GM12872 (cell line): ENCODE data around the gene GSDME.

Source experiments
- TF ChIP-seq, protein P1 (sequence below): IDR thresholded peaks from 3 replicates; pipeline ENCODE4 v1.5.1; 2011; ENCODE audit warnings: low read depth, mild to moderate bottlenecking, low read length, moderate library complexity; ENCODE audit not compliant: insufficient read depth

Gene GSDME

GRCh38 chr7:24757353-24758275 lies at the start of gene GSDME:
Gene GSDME, minus strand, starts transcription at chr7:24757464. Its CDS starts 7,690 bp downstream, at chr7:24749774.
- TF ChIP-seq, protein P1, sequence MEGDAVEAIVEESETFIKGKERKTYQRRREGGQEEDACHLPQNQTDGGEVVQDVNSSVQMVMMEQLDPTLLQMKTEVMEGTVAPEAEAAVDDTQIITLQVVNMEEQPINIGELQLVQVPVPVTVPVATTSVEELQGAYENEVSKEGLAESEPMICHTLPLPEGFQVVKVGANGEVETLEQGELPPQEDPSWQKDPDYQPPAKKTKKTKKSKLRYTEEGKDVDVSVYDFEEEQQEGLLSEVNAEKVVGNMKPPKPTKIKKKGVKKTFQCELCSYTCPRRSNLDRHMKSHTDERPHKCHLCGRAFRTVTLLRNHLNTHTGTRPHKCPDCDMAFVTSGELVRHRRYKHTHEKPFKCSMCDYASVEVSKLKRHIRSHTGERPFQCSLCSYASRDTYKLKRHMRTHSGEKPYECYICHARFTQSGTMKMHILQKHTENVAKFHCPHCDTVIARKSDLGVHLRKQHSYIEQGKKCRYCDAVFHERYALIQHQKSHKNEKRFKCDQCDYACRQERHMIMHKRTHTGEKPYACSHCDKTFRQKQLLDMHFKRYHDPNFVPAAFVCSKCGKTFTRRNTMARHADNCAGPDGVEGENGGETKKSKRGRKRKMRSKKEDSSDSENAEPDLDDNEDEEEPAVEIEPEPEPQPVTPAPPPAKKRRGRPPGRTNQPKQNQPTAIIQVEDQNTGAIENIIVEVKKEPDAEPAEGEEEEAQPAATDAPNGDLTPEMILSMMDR, result no peak

- TF ChIP-seq, protein P1, result no peak
These were observed 45.0 kb upstream of the GSDME start for GRCh38 chr7:24802300-24802699.

DNA sequence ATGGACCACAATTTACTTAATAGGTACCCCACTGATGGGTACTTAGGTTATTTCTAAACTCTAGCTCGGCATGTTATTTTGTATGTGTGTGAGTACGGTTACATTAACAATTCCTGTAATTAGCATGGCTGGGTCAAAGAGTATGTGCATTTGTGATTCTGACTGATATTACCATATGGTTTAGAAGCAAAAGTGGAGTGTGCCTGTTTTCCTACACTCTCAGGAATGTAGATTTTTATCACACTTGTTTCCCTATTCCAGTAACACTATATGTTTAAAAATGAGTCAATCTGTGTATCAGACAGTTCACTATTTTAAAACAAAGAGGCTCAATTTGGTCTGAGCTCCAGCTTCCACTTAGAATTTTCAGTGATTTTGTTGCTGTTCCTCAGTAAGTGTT lies 44.6 kb upstream of the GSDME start:
- TF ChIP-seq, protein P1, result no peak

- TF ChIP-seq, protein P1, result no peak
These were observed 43.4 kb upstream of the GSDME start for GRCh38 chr7:24800667-24801066.

DNA sequence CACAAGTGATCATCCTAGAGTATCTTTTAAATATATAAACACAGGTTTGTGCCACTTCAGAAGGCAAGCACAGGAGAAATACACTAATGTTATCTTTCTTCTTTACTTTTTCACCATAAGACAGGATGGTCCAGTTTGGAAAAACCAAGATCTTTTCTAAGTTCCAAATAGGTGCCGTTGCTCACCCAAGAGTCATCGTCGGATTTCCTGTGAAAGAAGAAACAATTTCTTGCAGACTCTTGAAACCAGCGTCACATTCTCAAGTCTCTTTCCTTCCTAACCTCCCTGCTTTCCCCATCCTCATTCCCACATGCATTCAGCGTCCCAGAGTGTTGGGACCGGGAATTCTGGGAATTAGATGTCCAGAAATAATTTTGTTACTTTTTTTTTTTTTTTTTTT lies 42.8 kb upstream of the GSDME start:
- TF ChIP-seq, protein P1, result no peak

- TF ChIP-seq, protein P1, result no peak
These were observed 42.2 kb upstream of the GSDME start for GRCh38 chr7:24799506-24799905.

DNA sequence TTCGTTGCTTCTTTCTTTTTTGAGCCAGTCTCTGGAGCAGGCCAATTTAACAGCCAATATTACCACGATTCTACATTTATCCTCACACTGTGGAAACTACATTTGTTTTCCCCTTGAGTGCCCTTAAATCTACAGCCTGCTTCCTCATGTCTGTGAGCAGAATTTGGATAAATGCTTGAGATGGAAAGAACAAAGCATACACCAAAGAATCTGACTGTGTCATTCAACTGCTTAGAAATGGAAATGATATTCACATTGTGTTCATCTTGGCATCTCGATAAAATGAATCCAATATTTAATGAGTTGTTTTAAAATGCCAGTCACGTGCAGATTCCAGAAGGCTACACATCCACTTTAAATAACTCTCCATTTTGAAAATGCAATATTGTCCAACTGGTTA lies 41.0 kb upstream of the GSDME start:
- TF ChIP-seq, protein P1, result no peak
